NCI-H1417 (cell line): ENCODE data around the gene EMID1.

ENCODE experiments used
- DNase-seq, 3 experiments: peaks; one replicate each; lab custom pipeline; 2025; lab: John Stamatoyannopoulos, UW

EMID1 gene

GRCh38 chr22:29292379-29292778 is 86.7 kb downstream of the EMID1 start:
- no peak for DNase-seq

GRCh38 chr22:29298641-29299040 is 92.9 kb downstream of the EMID1 start:
- DNase-seq = no peak

GRCh38 chr22:29299136-29299900 is 93.6 kb downstream of the EMID1 start:
- DNase-seq = no peak

GRCh38 chr22:29300467-29300806 is 94.7 kb downstream of the EMID1 start:
- DNase-seq = no peak

GRCh38 chr22:29300807-29301601 is 95.3 kb downstream of the EMID1 start:
- DNase-seq = no peak

GRCh38 chr22:29301716-29302401 is 96.2 kb downstream of the EMID1 start:
- peak in 1 of 3 experiments; percentile 27 for DNase-seq

GRCh38 chr22:29302402-29302680 is 96.6 kb downstream of the EMID1 start:
- no peak for DNase-seq

GRCh38 chr22:29302681-29303465 is 97.2 kb downstream of the EMID1 start:
- no peak for DNase-seq

- no peak for DNase-seq
Observed at GRCh38 chr22:29305836-29306174, 100.1 kb downstream of the EMID1 start.

- DNase-seq = peak; percentile 48 to 74 (median 72)
Observed at GRCh38 chr22:29306175-29306834, 100.6 kb downstream of the EMID1 start, which contains the start of gene GAS2L1. Gene GAS2L1, plus strand, starts transcription at chr22:29306650. Its CDS starts 1,456 bp downstream, at chr22:29308106.

GRCh38 chr22:29306835-29307595 is 101.3 kb downstream of the EMID1 start:
- DNase-seq = peak; percentile 59 to 72 (median 67)

GRCh38 chr22:29307596-29308147 is 102.0 kb downstream of the EMID1 start:
- no peak for DNase-seq

- DNase-seq = no peak
Observed at GRCh38 chr22:29308148-29308790, 102.6 kb downstream of the EMID1 start.

- no peak for DNase-seq
Observed at GRCh38 chr22:29308791-29309262, 103.1 kb downstream of the EMID1 start.
